H9 (cell line): ENCODE data around the gene CXCL1. TPM values are rescaled to one million over a fixed set of nuclear protein-coding genes. Genes with fewer than 3 reads are reported as not detected.

Experiments
- DNase-seq: peaks from one replicate; pipeline ENCODE4 v3.0.0-alpha.2; 2017
- H2AFZ ChIP-seq: one replicate; pipeline ENCODE4 v1.6.1; 2013; ENCODE audit warnings: mild to moderate bottlenecking, low read length, control low read depth, moderate library complexity
- H2AK5ac ChIP-seq: 2 replicates; pipeline ENCODE4 v1.6.1; 2013; ENCODE audit warnings: low read length, control low read depth, mixed read lengths; ENCODE audit not compliant: insufficient read length
- H2BK120ac ChIP-seq: one replicate; pipeline ENCODE4 v1.6.1; 2013; ENCODE audit warnings: low read depth, mild to moderate bottlenecking, low read length, control low read depth, inconsistent platforms; ENCODE audit not compliant: poor library complexity, severe bottlenecking
- H2BK12ac ChIP-seq: 2 replicates; pipeline ENCODE4 v1.6.1; 2013; ENCODE audit warnings: low read length, control low read depth, mixed read lengths, low read depth; ENCODE audit not compliant: insufficient read length
- H2BK15ac ChIP-seq: 2 replicates; pipeline ENCODE4 v1.6.1; 2013; ENCODE audit warnings: low read depth, low read length, control low read depth
- H2BK20ac ChIP-seq: one replicate; pipeline ENCODE4 v1.6.1; 2013; ENCODE audit warnings: low read depth, mild to moderate bottlenecking, low read length, control low read depth, inconsistent platforms; ENCODE audit not compliant: poor library complexity, severe bottlenecking
- H2BK5ac ChIP-seq: 2 replicates; pipeline ENCODE4 v1.6.1; 2013; ENCODE audit warnings: low read length, control low read depth, mixed read lengths; ENCODE audit not compliant: insufficient read length
- H3K14ac ChIP-seq: 2 replicates; pipeline ENCODE4 v1.6.1; 2013; ENCODE audit warnings: low read length, control low read depth; ENCODE audit not compliant: insufficient read depth
- H3K18ac ChIP-seq: 2 replicates; pipeline ENCODE4 v1.6.1; 2013; ENCODE audit warnings: low read depth, mild to moderate bottlenecking, mixed read lengths, low read length, control low read depth; ENCODE audit not compliant: insufficient read length
- H3K23ac ChIP-seq: 2 replicates; pipeline ENCODE4 v1.6.1; 2013; ENCODE audit warnings: low read length, control low read depth, mixed read lengths, low read depth; ENCODE audit not compliant: insufficient read length
- H3K23me2 ChIP-seq: 2 replicates; pipeline ENCODE4 v1.6.1; 2013; ENCODE audit warnings: low read depth, mild to moderate bottlenecking, mixed read lengths, low read length, control low read depth; ENCODE audit not compliant: insufficient read length, poor library complexity, severe bottlenecking
- H3K27ac ChIP-seq: 2 replicates; pipeline ENCODE4 v1.5.1; 2013; ENCODE audit warnings: low read length, control low read depth, mixed read lengths, low read depth; ENCODE audit not compliant: insufficient read length
- H3K27me3 ChIP-seq: 2 replicates; pipeline ENCODE4 v1.6.1; 2013; ENCODE audit warnings: low read length, control low read depth, inconsistent platforms; ENCODE audit not compliant: insufficient read depth
- H3K4ac ChIP-seq: 2 replicates; pipeline ENCODE4 v1.6.1; 2013; ENCODE audit warnings: low read depth, mild to moderate bottlenecking, control low read depth, inconsistent platforms, low read length, moderate library complexity
- H3K4me1 ChIP-seq: 2 replicates; pipeline ENCODE4 v1.6.1; 2013; ENCODE audit warnings: low read length, control low read depth, inconsistent platforms; ENCODE audit not compliant: insufficient read depth
- H3K4me2 ChIP-seq: 2 replicates; pipeline ENCODE4 v1.6.1; 2013; ENCODE audit warnings: low read length, control low read depth, mixed read lengths; ENCODE audit not compliant: insufficient read length, insufficient read depth
- H3K56ac ChIP-seq: 2 replicates; pipeline ENCODE4 v1.6.1; 2013; ENCODE audit warnings: low read depth, mild to moderate bottlenecking, mixed read lengths, low read length, control low read depth; ENCODE audit not compliant: insufficient read length
- H3K79me1 ChIP-seq: 2 replicates; pipeline ENCODE4 v1.6.1; 2013; ENCODE audit warnings: low read depth, mild to moderate bottlenecking, moderate library complexity, low read length, control low read depth, inconsistent platforms; ENCODE audit not compliant: insufficient read depth, poor library complexity, severe bottlenecking
- H3K79me2 ChIP-seq: 2 replicates; pipeline ENCODE4 v1.6.1; 2013; ENCODE audit warnings: low read length, control low read depth, inconsistent platforms; ENCODE audit not compliant: insufficient read depth
- H3K9ac ChIP-seq: 2 replicates; pipeline ENCODE4 v1.6.1; 2013; ENCODE audit warnings: low read length, control low read depth, mixed read lengths; ENCODE audit not compliant: insufficient read length; ENCODE audit errors: extremely low read depth
- H3K9me3 ChIP-seq: one replicate; pipeline ENCODE4 v1.6.1; 2013; ENCODE audit warnings: low read depth, low read length, inconsistent platforms; ENCODE audit not compliant: control insufficient read depth
- H3T11ph ChIP-seq: one replicate; pipeline ENCODE4 v1.6.1; 2013; ENCODE audit warnings: mild to moderate bottlenecking, low read length, control low read depth, inconsistent platforms
- H4K20me1 ChIP-seq: one replicate; pipeline ENCODE4 v1.6.1; 2013; ENCODE audit not compliant: control insufficient read depth, insufficient read length, insufficient read depth
- H4K5ac ChIP-seq: 2 replicates; pipeline ENCODE4 v1.6.1; 2013; ENCODE audit warnings: low read depth, mild to moderate bottlenecking, mixed read lengths, low read length, control low read depth; ENCODE audit not compliant: insufficient read length
- H4K8ac ChIP-seq: replicated peaks from 2 replicates; pipeline ENCODE4 v1.6.1; 2013; ENCODE audit warnings: low read length, control low read depth, mixed read lengths, low read depth; ENCODE audit not compliant: insufficient read length
- H4K91ac ChIP-seq: 2 replicates; pipeline ENCODE4 v1.6.1; 2013; ENCODE audit warnings: low read depth, mild to moderate bottlenecking, moderate library complexity, mixed read lengths, low read length, control low read depth; ENCODE audit not compliant: insufficient read length
- H3K27ac Mint-ChIP-seq, 3 experiments: 2 replicates in 2 of 3; 3 replicates in 1 of 3; pipeline ENCODE4 v1.8.0; 2020 to 2021; ENCODE audit warnings: mixed read lengths in 3 of 3, mild to moderate bottlenecking in 1 of 3, moderate library complexity in 1 of 3
- H3K27me3 Mint-ChIP-seq: 2 replicates; pipeline ENCODE4 v1.8.0; 2021; ENCODE audit warnings: low read depth, mild to moderate bottlenecking, moderate library complexity, mixed read lengths
- H3K36me3 Mint-ChIP-seq, 3 experiments: 2 replicates in 2 of 3; 3 replicates in 1 of 3; pipeline ENCODE4 v1.8.0; 2020 to 2021; ENCODE audit warnings: low read depth in 3 of 3, mixed read lengths in 3 of 3; ENCODE audit not compliant: insufficient read depth in 1 of 3
- H3K4me1 Mint-ChIP-seq, 2 experiments: 2 replicates each; pipeline ENCODE4 v1.8.0; 2020; ENCODE audit warnings: mixed read lengths in 2 of 2
- H3K4me3 Mint-ChIP-seq, 2 experiments: 2 replicates in 1 of 2; 3 replicates in 1 of 2; pipeline ENCODE4 v1.8.0; 2020 to 2021; ENCODE audit warnings: mild to moderate bottlenecking in 2 of 2, mixed read lengths in 2 of 2, moderate library complexity in 1 of 2
- H3K9me3 Mint-ChIP-seq, 2 experiments: 2 replicates in 1 of 2; 3 replicates in 1 of 2; pipeline ENCODE4 v1.8.0; 2020; ENCODE audit warnings: mild to moderate bottlenecking in 2 of 2, mixed read lengths in 2 of 2, moderate library complexity in 1 of 2
- CTCF ChIP-seq: fragments of 200-600 bp; sonication (generic); conservative IDR thresholded peaks from 3 replicates; pipeline ENCODE4 v1.8.0; 2021; ENCODE audit warnings: antibody characterized with exemption, mild to moderate bottlenecking
- WGBS: extraction: QIAGEN DNeasy Blood & Tissue Kit; methylation state at CpG from one replicate; pipeline ENCODE4 v1.1.7; 2013; ENCODE audit warnings: missing lambda C conversion rate, low lambda C conversion rate, mixed read lengths; ENCODE audit not compliant: insufficient read length; ENCODE audit errors: extremely low coverage; 5-methylcytosine and 5-hydroxymethylcytosine counted together
- total RNA-seq: library from RNA; stranded (reverse); gene quantifications from 2 replicates; pipeline ENCODE4 v1.2.1, GENCODE V29; 2021

Gene CXCL1
- total RNA-seq, 1 experiment from 2014 or later, result 0.20 TPM

DNA sequence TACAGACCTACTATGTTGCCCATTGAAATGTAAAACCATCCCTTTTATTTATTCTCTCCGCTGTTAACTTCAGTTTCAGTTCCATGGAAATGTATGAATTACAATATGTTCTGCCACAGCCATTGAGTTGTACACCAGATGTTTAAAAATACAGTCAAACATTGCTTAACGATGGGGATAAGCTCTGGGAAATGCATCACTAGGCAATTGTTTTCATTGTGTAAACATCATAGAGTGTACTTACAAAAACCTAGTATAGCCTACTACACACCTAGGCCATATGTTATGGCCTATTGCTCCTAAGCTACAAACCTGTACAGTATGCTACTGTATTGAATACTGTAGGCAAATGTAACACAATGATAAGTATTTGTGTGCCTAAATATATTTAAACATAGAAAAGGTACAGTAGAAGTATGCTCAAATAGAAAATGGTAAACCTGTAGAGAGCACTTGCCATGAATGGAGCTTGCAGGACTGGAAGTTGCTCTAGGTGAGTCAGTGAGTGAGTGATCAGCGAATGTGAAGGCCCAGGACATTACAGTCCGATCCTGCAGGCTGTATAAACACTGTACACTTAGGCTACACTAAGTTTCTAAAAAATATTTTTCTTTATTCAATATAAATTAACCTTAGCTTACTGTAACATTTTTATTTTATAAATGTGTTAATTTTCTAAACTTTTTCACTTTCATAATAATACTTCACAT, 18.8 kb upstream of the CXCL1 start:
- H3K27me3 Mint-ChIP-seq, result peaks cover 10% of the 10 kb centered on the region

More for the DNA sequence above, 18.8 kb upstream of the CXCL1 start:
- peaks cover 2% of the 10 kb centered on the region; the same call in 1 of the 2 replicates for H3K4me1 ChIP-seq
- no peak overlapping the region for H3K18ac ChIP-seq
- H3K56ac ChIP-seq, result no peak overlapping the region
- H3T11ph ChIP-seq, result no peak overlapping the region
- H3K36me3 Mint-ChIP-seq, result no peaks in the 10 kb centered on the region
- no peaks in the 10 kb centered on the region for H3K79me2 ChIP-seq
- no peak overlapping the region for H3K23ac ChIP-seq
- H2AK5ac ChIP-seq, result no peak overlapping the region
- H3K9me3 ChIP-seq, result no peaks in the 10 kb centered on the region
- H3K79me1 ChIP-seq, result no peaks in the 10 kb centered on the region
- no peak overlapping the region for H3K4me2 ChIP-seq
- no peak overlapping the region for H3K4ac ChIP-seq
- H3K27me3 ChIP-seq, result no peaks in the 10 kb centered on the region
- no peak overlapping the region for H3K14ac ChIP-seq
- WGBS, result no CpG with 5 or more reads among the region's 4 CpGs
- H3K4me3 Mint-ChIP-seq, result no peak overlapping the region
- H2BK5ac ChIP-seq, result no peak overlapping the region
- H2BK12ac ChIP-seq, result no peak overlapping the region
- no peak overlapping the region for H2AFZ ChIP-seq
- H2BK15ac ChIP-seq, result no peak overlapping the region
- H2BK120ac ChIP-seq, result no peak overlapping the region
- H3K9me3 Mint-ChIP-seq, result no peaks in the 10 kb centered on the region
- no peaks in the 10 kb centered on the region for H3K23me2 ChIP-seq
- H4K5ac ChIP-seq, result no peak overlapping the region
- H3K9ac ChIP-seq, result no peak overlapping the region
- H3K4me1 Mint-ChIP-seq, result peaks cover 10% of the 10 kb centered on the region in 2 experiments
- H4K8ac ChIP-seq, result no peak overlapping the region
- TF ChIP-seq CTCF, result no peak
- H4K20me1 ChIP-seq, result no peaks in the 10 kb centered on the region
- H2BK20ac ChIP-seq, result no peak overlapping the region
- H3K27ac ChIP-seq, result no peak overlapping the region
- H3K27ac Mint-ChIP-seq, result no peak overlapping the region
- H4K91ac ChIP-seq, result no peak overlapping the region
- DNase-seq, result no peak
